ENCODE results near the gene NPEPL1. TPM values are rescaled to one million over a fixed set of nuclear protein-coding genes. Genes with fewer than 3 reads are reported as not detected.

Gene NPEPL1
- total RNA-seq, 1 donor from 2014 or later: 68.3 TPM

DNA sequence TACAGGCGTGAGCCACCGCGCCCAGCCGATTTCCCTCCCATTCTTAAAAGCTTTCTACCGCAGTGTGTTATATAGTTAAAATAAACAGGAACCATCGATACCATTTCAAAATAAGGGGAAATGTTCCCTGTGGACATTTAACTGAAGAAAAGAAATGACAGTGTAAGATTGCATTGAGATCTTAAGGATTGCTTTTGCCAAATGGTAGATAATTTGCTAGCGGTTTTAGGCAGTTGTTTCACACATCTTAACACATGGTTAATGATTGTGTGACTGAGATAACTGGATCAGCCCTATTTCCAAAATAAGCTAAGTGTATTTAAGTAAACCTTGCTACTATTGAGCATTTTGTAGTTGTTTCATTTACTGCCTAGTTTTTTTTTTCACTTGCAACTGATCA, 25.9 kb upstream of the NPEPL1 start:
- no peak for DNase-seq (ENCODE audit: low spot score in 2 of 2)
- Histone ChIP-seq H3K4me3 (no peak overlapping the region), H3K27me3 (no peaks in the 10 kb centered on the region), H3K4me1 (no peaks in the 10 kb centered on the region), H3K27ac (no peak overlapping the region), H3K36me3 (peaks cover 28 to 43% of the 10 kb centered on the region in 2 donors), H3K9me3 (no peaks in the 10 kb centered on the region)
- intact Hi-C loops (cut with DNase I): no loop called here
- TF ChIP-seq, protein P1, sequence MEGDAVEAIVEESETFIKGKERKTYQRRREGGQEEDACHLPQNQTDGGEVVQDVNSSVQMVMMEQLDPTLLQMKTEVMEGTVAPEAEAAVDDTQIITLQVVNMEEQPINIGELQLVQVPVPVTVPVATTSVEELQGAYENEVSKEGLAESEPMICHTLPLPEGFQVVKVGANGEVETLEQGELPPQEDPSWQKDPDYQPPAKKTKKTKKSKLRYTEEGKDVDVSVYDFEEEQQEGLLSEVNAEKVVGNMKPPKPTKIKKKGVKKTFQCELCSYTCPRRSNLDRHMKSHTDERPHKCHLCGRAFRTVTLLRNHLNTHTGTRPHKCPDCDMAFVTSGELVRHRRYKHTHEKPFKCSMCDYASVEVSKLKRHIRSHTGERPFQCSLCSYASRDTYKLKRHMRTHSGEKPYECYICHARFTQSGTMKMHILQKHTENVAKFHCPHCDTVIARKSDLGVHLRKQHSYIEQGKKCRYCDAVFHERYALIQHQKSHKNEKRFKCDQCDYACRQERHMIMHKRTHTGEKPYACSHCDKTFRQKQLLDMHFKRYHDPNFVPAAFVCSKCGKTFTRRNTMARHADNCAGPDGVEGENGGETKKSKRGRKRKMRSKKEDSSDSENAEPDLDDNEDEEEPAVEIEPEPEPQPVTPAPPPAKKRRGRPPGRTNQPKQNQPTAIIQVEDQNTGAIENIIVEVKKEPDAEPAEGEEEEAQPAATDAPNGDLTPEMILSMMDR (IDR thresholded peaks at IDR 0.05): no peak

DNA sequence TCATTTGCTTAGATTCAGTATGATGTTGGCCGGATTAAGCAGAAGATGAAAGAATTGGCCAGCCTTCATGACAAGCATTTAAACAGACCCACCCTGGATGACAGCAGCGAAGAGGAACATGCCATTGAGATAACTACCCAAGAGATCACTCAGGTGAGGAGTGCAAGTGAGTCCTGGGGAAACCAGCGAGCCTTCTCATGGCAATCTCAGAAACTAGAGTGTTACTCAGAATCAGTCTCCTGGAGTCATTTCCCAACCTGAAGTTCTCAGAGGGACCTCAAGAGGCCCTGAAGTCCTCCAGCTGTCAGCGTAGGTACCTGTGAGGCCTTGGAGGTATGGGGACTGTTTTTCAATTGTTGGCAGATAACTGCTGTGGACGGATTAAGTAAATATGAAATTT, 24.6 kb upstream of the NPEPL1 start:
- TF ChIP-seq, protein P1 (IDR thresholded peaks at IDR 0.05): no peak
- Histone ChIP-seq H3K27me3 (no peaks in the 10 kb centered on the region), H3K4me1 (no peaks in the 10 kb centered on the region), H3K4me3 (no peak overlapping the region), H3K27ac (no peak overlapping the region), H3K36me3 (peaks cover 36 to 49% of the 10 kb centered on the region in 2 donors), H3K9me3 (no peaks in the 10 kb centered on the region)
- intact Hi-C loops (cut with DNase I): no loop called here
- DNase-seq (ENCODE audit: low spot score in 2 of 2): no peak

DNA sequence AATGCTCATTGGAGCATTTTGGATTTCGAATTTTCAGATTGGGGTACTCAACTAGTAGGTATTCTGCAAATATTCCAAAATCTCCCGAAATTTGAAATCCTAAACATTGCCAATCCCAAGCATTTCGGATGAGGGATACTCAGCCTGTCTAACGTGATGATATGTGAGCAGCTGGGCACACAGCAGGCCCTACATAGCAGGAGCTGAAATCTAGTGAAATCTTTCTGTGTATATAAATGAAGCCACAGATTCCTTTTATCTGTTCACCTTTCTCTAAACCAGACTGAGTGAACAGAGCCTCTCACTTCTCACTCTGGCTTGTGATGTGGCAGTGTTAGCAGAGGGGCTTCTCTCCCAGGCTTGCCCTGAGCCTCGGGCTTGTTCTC, 23.7 kb upstream of the NPEPL1 start:
- H3K4me3 ChIP-seq: no peak overlapping the region
- no peak for DNase-seq (ENCODE audit: low spot score in 2 of 2)
- peaks cover 44 to 53% of the 10 kb centered on the region in 2 donors for H3K36me3 ChIP-seq
- H3K27ac ChIP-seq: no peak overlapping the region
- H3K4me1 ChIP-seq: no peaks in the 10 kb centered on the region
- H3K9me3 ChIP-seq: no peaks in the 10 kb centered on the region
- intact Hi-C loops (cut with DNase I): no loop called here
- TF ChIP-seq, protein P1 (IDR thresholded peaks at IDR 0.05): no peak
- H3K27me3 ChIP-seq: no peaks in the 10 kb centered on the region

DNA sequence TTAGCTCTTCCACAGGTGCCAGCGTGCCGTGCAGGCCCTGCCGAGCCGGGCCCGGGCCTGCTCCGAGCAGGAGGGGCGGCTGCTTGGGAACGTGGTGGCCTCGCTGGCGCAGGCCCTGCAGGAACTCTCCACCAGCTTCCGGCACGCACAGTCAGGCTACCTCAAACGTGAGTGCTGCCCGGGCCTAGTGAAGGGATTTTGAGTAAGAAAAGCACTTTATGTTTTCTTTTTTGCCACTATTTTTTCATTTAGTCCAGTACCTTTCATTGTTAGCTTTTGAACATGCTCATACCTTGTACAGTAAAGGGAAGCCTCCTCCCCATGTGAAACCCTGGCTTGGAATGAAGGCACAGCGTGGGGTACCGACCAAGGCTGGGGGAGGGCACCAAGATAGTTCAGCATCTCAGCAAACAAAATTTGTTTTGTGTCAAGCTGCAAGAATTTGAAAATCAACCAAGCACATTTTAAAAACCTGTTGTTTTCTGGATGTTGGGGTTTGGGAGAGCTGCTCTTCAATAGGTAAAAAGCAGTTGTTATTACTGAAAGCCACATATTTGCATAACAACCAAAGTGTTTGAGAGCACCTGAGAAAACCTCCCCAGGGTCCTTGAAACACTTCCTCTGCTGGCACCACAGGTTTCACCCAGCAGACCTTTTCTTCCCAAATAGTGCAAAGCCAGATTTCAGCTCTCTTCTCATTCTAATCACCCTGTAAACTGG, 23.2 kb upstream of the NPEPL1 start:
- Histone ChIP-seq H3K4me3 (no peak overlapping the region), H3K4me1 (no peaks in the 10 kb centered on the region), H3K27me3 (no peaks in the 10 kb centered on the region), H3K27ac (no peak overlapping the region), H3K36me3 (peaks cover 49 to 59% of the 10 kb centered on the region in 2 donors), H3K9me3 (no peaks in the 10 kb centered on the region)
- intact Hi-C loops (cut with DNase I): no loop called here
- DNase-seq (ENCODE audit: low spot score in 2 of 2): no peak
- TF ChIP-seq, protein P1 (IDR thresholded peaks at IDR 0.05): no peak

DNA sequence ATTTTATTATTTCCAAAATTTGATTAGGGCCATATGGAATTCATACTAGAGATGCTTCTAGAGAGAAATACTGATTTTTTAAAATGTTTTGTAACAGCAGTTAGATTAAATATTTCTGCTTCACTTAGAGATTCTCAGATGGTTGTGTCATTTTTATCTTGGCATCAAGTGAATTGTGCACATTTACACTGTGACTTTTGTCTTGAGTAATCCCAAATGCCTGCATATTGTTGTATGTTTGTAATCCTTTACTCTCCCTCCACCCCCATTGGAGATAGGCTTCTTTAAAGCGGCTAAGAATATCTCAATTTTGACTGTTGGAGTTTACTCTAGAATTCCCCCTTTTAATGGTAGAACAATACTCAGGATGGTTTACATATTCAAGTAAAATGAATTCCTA, 22.5 kb upstream of the NPEPL1 start:
- no peak overlapping the region for H3K4me3 ChIP-seq
- peaks cover 56 to 64% of the 10 kb centered on the region in 2 donors for H3K36me3 ChIP-seq
- H3K27me3 ChIP-seq: no peaks in the 10 kb centered on the region
- intact Hi-C loops (cut with DNase I): no loop called here
- no peak for DNase-seq (ENCODE audit: low spot score in 2 of 2)
- TF ChIP-seq, protein P1 (IDR thresholded peaks at IDR 0.05): no peak
- no peaks in the 10 kb centered on the region for H3K4me1 ChIP-seq
- no peaks in the 10 kb centered on the region for H3K9me3 ChIP-seq
- no peak overlapping the region for H3K27ac ChIP-seq
